Lung (tissue), 12 donors: ENCODE data around the gene SMIM41. TPM values are rescaled to one million over a fixed set of nuclear protein-coding genes. Genes with fewer than 3 reads are reported as not detected.

Source experiments
- ATAC-seq: fragments of 200-7000 bp; cut with Tn5 transposase; one replicate; pipeline ENCODE4 v1.9.1; 2020; ENCODE audit warnings: moderate number of reproducible peaks; ENCODE audit not compliant: insufficient read depth, low FRiP score
- DNase-seq, 3 donors: peaks; one replicate each; pipeline ENCODE4 v3.0.0-alpha.2; 2013 to 2017
- H3K27ac ChIP-seq, 2 donors: one replicate each; pipeline ENCODE4 v1.5.1; 2013; ENCODE audit warnings: mild to moderate bottlenecking in 2 of 2, moderate library complexity in 2 of 2, control low read depth in 1 of 2, inconsistent platforms in 1 of 2, low read depth in 1 of 2, low read length in 1 of 2
- H3K27me3 ChIP-seq, 3 donors: one replicate each; pipeline ENCODE4 v1.5.1; 2013; ENCODE audit warnings: low read length in 2 of 3; ENCODE audit not compliant: control insufficient read depth in 3 of 3, insufficient read depth in 3 of 3
- H3K36me3 ChIP-seq, 4 donors: one replicate each; pipeline ENCODE4 v1.5.1; 2013; ENCODE audit warnings: low read length in 4 of 4, mild to moderate bottlenecking in 1 of 4, moderate library complexity in 1 of 4; ENCODE audit not compliant: control insufficient read depth in 4 of 4, insufficient read depth in 4 of 4
- H3K4me1 ChIP-seq, 5 donors: one replicate each; pipeline ENCODE4 v1.5.1; 2013; ENCODE audit warnings: low read length in 5 of 5, mild to moderate bottlenecking in 2 of 5, moderate library complexity in 1 of 5; ENCODE audit not compliant: control insufficient read depth in 5 of 5, insufficient read depth in 5 of 5
- H3K4me3 ChIP-seq: one replicate; pipeline ENCODE4 v1.5.1; 2013; ENCODE audit warnings: mild to moderate bottlenecking, control low read depth, moderate library complexity
- H3K9ac ChIP-seq, 2 donors: one replicate each; pipeline ENCODE4 v1.5.1; 2013; ENCODE audit warnings: low read length in 2 of 2, control low read depth in 1 of 2; ENCODE audit not compliant: insufficient read depth in 1 of 2
- H3K9me3 ChIP-seq, 4 donors: one replicate each; pipeline ENCODE4 v1.5.1; 2013; ENCODE audit warnings: low read length in 3 of 4, mild to moderate bottlenecking in 1 of 4, moderate library complexity in 1 of 4; ENCODE audit not compliant: control insufficient read depth in 4 of 4, insufficient read depth in 3 of 4
- CTCF ChIP-seq: IDR thresholded peaks from 2 replicates; pipeline ENCODE4 v1.5.1; 2012; ENCODE audit warnings: mild to moderate bottlenecking; ENCODE audit errors: control extremely low read depth, extremely low read depth
- WGBS, 2 donors: extraction: QIAGEN DNeasy Blood & Tissue Kit; methylation state at CpG; one replicate each; pipeline ENCODE4 v1.1.7; 2013; 5-methylcytosine and 5-hydroxymethylcytosine counted together
- polyA plus RNA-seq, 2 donors: library from polyadenylated mRNA; stranded (reverse); fragments of 200-250 nt; gene quantifications; one replicate each; pipeline ENCODE4 v1.2.1, GENCODE V29; 2013
- total RNA-seq, 2 donors: library from RNA; depleted of rRNA in 1 of 2; stranded (reverse); fragments of >200 nt in 1 of 2; gene quantifications; one replicate each; pipeline ENCODE4 v1.2.1, GENCODE V29; 2014 to 2021
- donor health status: control.
- donor health status: control.
- donor health status: Bipolar disorder and iron deficiency.
- donor health status: healthy.
- donor health status: DM: yes; HTN: yes; CAD: no.

Gene SMIM41
- total and polyA plus RNA-seq, 4 donors: 1.9 to 7.6 (median 4.3) TPM

- no peaks in the 10 kb centered on the region for H3K27me3 ChIP-seq
- no peak for TF ChIP-seq CTCF
- H3K9ac ChIP-seq: no peak overlapping the region
- no peak for ATAC-seq
- no peak for DNase-seq
- H3K27ac ChIP-seq: no peak overlapping the region
- peaks cover 0 to 2% (median 0%) of the 10 kb centered on the region in 4 donors for H3K9me3 ChIP-seq
- H3K36me3 ChIP-seq: no peaks in the 10 kb centered on the region
- H3K4me1 ChIP-seq: peaks cover 6 to 51% (median 16%) of the 10 kb centered on the region in 5 donors
- no peak overlapping the region for H3K4me3 ChIP-seq
- WGBS, 2 donors: 85 to 95% methylated on average over 7 of the region's 7 CpGs
Measured at GRCh38 chr12:52046859-52047258, 32.6 kb upstream of the SMIM41 start.

DNA sequence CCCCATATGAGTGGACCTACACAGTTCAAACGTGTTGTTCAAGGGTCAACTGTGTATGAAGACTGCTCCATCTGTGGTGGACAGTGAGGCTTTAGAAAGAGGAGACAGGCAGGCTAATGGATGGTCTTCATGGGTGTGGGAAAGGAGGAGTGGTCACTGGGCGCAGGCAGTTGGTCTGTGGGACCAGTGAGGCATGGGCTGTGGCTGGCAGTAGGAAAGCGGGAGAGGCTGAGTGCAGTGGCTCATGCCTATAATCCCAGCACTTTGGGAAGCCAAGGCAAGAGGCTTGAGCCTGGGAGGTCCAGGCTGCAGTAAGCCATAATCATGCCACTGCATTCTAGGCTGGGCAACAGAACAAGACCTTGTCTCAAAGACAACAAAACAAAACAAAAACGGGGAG, 30.2 kb upstream of the SMIM41 start:
- no peaks in the 10 kb centered on the region for H3K27me3 ChIP-seq
- H3K36me3 ChIP-seq: peaks cover 0 to 1% (median 0%) of the 10 kb centered on the region in 4 donors
- DNase-seq (no peak), ATAC-seq (no peak)
- peaks cover 0 to 2% (median 0%) of the 10 kb centered on the region in 4 donors for H3K9me3 ChIP-seq
- 79 to 84% methylated on average over 4 of the region's 4 CpGs for WGBS, 2 donors
- H3K9ac ChIP-seq: no peak overlapping the region
- no peak overlapping the region for H3K4me3 ChIP-seq
- peaks cover 6 to 40% (median 18%) of the 10 kb centered on the region in 5 donors for H3K4me1 ChIP-seq
- H3K27ac ChIP-seq: no peak overlapping the region
- TF ChIP-seq CTCF: no peak

- H3K36me3 ChIP-seq: peaks cover 0 to 5% (median 2%) of the 10 kb centered on the region in 4 donors
- peaks cover 0 to 2% (median 0%) of the 10 kb centered on the region in 4 donors for H3K9me3 ChIP-seq
- H3K27me3 ChIP-seq: no peaks in the 10 kb centered on the region
- peak overlapping the region in 1 of 2 donors; percentile 98 for H3K27ac ChIP-seq
- TF ChIP-seq CTCF: no peak
- H3K4me1 ChIP-seq: peaks cover 6 to 38% (median 18%) of the 10 kb centered on the region in 5 donors
- H3K9ac ChIP-seq: peak overlapping the region in 1 of 2 donors; percentile 23
- no peak overlapping the region for H3K4me3 ChIP-seq
- DNase-seq: no peak
- no peak for ATAC-seq
- WGBS, 2 donors: 85 to 90% methylated on average over 5 of the region's 5 CpGs
Measured at GRCh38 chr12:52049688-52050087, 29.8 kb upstream of the SMIM41 start.
